IPS-NIHi7 (cell line): Measurements from ENCODE around the gene GULP1.

Experiments
- DNase-seq: peaks from one replicate; pipeline ENCODE4 v3.0.0; 2012; ENCODE audit warnings: mixed read lengths; ENCODE audit errors: extremely low spot score

Gene GULP1

GRCh38 chr2:188471166-188471565 lies 179.5 kb downstream of the GULP1 start:
- no peak for DNase-seq

- no peak for DNase-seq
These were observed 181.6 kb downstream of the GULP1 start for GRCh38 chr2:188473306-188473705.

- DNase-seq: no peak
These were observed 182.6 kb downstream of the GULP1 start for GRCh38 chr2:188474316-188474715.

- DNase-seq: no peak
These were observed 184.3 kb downstream of the GULP1 start for GRCh38 chr2:188475945-188476344.

GRCh38 chr2:188477564-188478103 lies 186.0 kb downstream of the GULP1 start:
- no peak for DNase-seq

- DNase-seq: no peak
These were observed 187.1 kb downstream of the GULP1 start for GRCh38 chr2:188478724-188479123.

- DNase-seq: no peak
These were observed 189.8 kb downstream of the GULP1 start for GRCh38 chr2:188481474-188481873.

GRCh38 chr2:188485496-188485895 lies 193.8 kb downstream of the GULP1 start:
- DNase-seq: no peak

- DNase-seq: no peak
These were observed 201.1 kb downstream of the GULP1 start for GRCh38 chr2:188492751-188493150.

GRCh38 chr2:188494906-188495305 lies 203.2 kb downstream of the GULP1 start:
- DNase-seq: no peak

GRCh38 chr2:188495969-188496431 lies 204.3 kb downstream of the GULP1 start:
- DNase-seq: no peak

GRCh38 chr2:188497726-188498125 lies 206.1 kb downstream of the GULP1 start:
- no peak for DNase-seq

- no peak for DNase-seq
These were observed 212.3 kb downstream of the GULP1 start for GRCh38 chr2:188503975-188504374.

- no peak for DNase-seq
These were observed 215.2 kb downstream of the GULP1 start for GRCh38 chr2:188506843-188507242.

GRCh38 chr2:188511346-188511745 lies 219.7 kb downstream of the GULP1 start:
- no peak for DNase-seq

- no peak for DNase-seq
These were observed 220.8 kb downstream of the GULP1 start for GRCh38 chr2:188512456-188512855.

GRCh38 chr2:188515918-188516317 lies 224.2 kb downstream of the GULP1 start:
- no peak for DNase-seq

- DNase-seq: no peak
These were observed 226.0 kb downstream of the GULP1 start for GRCh38 chr2:188517549-188518215.

- DNase-seq: peak; percentile 11
These were observed 226.7 kb downstream of the GULP1 start for GRCh38 chr2:188518381-188518780.

GRCh38 chr2:188519136-188519535 lies 227.5 kb downstream of the GULP1 start:
- DNase-seq: no peak

- no peak for DNase-seq
These were observed 230.8 kb downstream of the GULP1 start for GRCh38 chr2:188522517-188522916.

GRCh38 chr2:188523919-188524318 lies 232.2 kb downstream of the GULP1 start:
- no peak for DNase-seq

- peak; percentile 19 for DNase-seq
These were observed 232.9 kb downstream of the GULP1 start for GRCh38 chr2:188524519-188525113.
